Liver (tissue), 3 donors: ENCODE data around the gene WSCD1.

Experiments
- JUND ChIP-seq, 2 donors: IDR thresholded peaks; 2 replicates each; pipeline ENCODE4 v1.6.1; 2016; ENCODE audit warnings: antibody characterized with exemption in 2 of 2
- RXRA ChIP-seq, 2 donors: IDR thresholded peaks; 2 replicates each; pipeline ENCODE4 v1.6.1; 2017 to 2018; ENCODE audit warnings: antibody characterized with exemption in 2 of 2, mild to moderate bottlenecking in 1 of 2
- SP1 ChIP-seq: IDR thresholded peaks from 2 replicates; pipeline ENCODE4 v1.6.1; 2018; ENCODE audit warnings: antibody characterized with exemption, mild to moderate bottlenecking
- TAF1 ChIP-seq: conservative IDR thresholded peaks from 2 replicates; pipeline ENCODE4 v1.6.1; 2016; ENCODE audit warnings: antibody characterized with exemption, mild to moderate bottlenecking
- YY1 ChIP-seq: IDR thresholded peaks from 2 replicates; pipeline ENCODE4 v1.6.1; 2016; ENCODE audit warnings: antibody characterized with exemption, mild to moderate bottlenecking
- TF ChIP-seq, protein P1 (sequence below): fragments of 150-350 bp; IDR thresholded peaks from 2 replicates; pipeline ENCODE4 v1.5.1; 2017; ENCODE audit warnings: improper control_type of control experiment, low read depth, low read length; ENCODE audit not compliant: missing input control
- TF ChIP-seq, protein P2 (sequence below): IDR thresholded peaks from 2 replicates; pipeline ENCODE4 v1.6.1; 2016; ENCODE audit warnings: antibody characterized with exemption
- TF ChIP-seq, protein P3 (sequence below): IDR thresholded peaks from 2 replicates; pipeline ENCODE4 v1.6.1; 2016; ENCODE audit warnings: antibody characterized with exemption, mild to moderate bottlenecking
- TF ChIP-seq, protein P4 (sequence below): IDR thresholded peaks from 2 replicates; pipeline ENCODE4 v1.6.1; 2016; ENCODE audit warnings: antibody characterized with exemption
- donor health status: healthy.
- donor health status: healthy.

DNA sequence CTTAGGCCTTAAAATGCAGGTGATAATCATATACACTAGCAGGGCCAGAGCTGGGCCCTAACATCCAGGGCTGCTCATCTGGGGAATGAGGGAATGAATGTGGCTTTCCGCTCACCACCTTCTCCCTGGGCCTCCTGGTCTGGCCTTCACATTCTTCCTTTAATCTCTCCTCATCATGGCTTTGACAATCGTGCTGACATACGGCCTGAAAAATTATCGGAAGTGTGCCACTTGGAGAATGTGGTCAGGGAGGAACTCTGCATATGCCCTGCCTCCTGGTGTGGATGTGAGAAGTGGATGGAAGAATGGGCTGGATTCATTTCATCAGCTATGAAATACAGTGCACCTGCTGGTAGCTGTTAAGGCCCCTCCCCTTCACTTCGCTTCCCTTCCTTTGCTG, 2.4 kb downstream of the WSCD1 start:
- TF ChIP-seq, protein P1, sequence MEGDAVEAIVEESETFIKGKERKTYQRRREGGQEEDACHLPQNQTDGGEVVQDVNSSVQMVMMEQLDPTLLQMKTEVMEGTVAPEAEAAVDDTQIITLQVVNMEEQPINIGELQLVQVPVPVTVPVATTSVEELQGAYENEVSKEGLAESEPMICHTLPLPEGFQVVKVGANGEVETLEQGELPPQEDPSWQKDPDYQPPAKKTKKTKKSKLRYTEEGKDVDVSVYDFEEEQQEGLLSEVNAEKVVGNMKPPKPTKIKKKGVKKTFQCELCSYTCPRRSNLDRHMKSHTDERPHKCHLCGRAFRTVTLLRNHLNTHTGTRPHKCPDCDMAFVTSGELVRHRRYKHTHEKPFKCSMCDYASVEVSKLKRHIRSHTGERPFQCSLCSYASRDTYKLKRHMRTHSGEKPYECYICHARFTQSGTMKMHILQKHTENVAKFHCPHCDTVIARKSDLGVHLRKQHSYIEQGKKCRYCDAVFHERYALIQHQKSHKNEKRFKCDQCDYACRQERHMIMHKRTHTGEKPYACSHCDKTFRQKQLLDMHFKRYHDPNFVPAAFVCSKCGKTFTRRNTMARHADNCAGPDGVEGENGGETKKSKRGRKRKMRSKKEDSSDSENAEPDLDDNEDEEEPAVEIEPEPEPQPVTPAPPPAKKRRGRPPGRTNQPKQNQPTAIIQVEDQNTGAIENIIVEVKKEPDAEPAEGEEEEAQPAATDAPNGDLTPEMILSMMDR = no peak
- TF ChIP-seq YY1 (no peak), TAF1 (no peak), JUND (IDR thresholded peaks at IDR 0.05) (no peak), SP1 (no peak), RXRA (IDR thresholded peaks at IDR 0.05) (no peak)
- TF ChIP-seq, protein P2, sequence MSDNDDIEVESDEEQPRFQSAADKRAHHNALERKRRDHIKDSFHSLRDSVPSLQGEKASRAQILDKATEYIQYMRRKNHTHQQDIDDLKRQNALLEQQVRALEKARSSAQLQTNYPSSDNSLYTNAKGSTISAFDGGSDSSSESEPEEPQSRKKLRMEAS = no peak
- TF ChIP-seq, protein P3, sequence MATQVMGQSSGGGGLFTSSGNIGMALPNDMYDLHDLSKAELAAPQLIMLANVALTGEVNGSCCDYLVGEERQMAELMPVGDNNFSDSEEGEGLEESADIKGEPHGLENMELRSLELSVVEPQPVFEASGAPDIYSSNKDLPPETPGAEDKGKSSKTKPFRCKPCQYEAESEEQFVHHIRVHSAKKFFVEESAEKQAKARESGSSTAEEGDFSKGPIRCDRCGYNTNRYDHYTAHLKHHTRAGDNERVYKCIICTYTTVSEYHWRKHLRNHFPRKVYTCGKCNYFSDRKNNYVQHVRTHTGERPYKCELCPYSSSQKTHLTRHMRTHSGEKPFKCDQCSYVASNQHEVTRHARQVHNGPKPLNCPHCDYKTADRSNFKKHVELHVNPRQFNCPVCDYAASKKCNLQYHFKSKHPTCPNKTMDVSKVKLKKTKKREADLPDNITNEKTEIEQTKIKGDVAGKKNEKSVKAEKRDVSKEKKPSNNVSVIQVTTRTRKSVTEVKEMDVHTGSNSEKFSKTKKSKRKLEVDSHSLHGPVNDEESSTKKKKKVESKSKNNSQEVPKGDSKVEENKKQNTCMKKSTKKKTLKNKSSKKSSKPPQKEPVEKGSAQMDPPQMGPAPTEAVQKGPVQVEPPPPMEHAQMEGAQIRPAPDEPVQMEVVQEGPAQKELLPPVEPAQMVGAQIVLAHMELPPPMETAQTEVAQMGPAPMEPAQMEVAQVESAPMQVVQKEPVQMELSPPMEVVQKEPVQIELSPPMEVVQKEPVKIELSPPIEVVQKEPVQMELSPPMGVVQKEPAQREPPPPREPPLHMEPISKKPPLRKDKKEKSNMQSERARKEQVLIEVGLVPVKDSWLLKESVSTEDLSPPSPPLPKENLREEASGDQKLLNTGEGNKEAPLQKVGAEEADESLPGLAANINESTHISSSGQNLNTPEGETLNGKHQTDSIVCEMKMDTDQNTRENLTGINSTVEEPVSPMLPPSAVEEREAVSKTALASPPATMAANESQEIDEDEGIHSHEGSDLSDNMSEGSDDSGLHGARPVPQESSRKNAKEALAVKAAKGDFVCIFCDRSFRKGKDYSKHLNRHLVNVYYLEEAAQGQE = no peak
- TF ChIP-seq, protein P4, sequence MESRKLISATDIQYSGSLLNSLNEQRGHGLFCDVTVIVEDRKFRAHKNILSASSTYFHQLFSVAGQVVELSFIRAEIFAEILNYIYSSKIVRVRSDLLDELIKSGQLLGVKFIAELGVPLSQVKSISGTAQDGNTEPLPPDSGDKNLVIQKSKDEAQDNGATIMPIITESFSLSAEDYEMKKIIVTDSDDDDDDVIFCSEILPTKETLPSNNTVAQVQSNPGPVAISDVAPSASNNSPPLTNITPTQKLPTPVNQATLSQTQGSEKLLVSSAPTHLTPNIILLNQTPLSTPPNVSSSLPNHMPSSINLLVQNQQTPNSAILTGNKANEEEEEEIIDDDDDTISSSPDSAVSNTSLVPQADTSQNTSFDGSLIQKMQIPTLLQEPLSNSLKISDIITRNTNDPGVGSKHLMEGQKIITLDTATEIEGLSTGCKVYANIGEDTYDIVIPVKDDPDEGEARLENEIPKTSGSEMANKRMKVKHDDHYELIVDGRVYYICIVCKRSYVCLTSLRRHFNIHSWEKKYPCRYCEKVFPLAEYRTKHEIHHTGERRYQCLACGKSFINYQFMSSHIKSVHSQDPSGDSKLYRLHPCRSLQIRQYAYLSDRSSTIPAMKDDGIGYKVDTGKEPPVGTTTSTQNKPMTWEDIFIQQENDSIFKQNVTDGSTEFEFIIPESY = no peak
